IPS DF 19.7 (cell line): Measurements from ENCODE around the gene CYP2A7.
"Not testable (repeated sequence)": the region's sequence is repeated elsewhere in the genome, so short reads cannot be mapped to it uniquely, and the experiment has no call there.

ENCODE experiments used
- DNase-seq: peaks from one replicate; pipeline ENCODE4 v3.0.0-alpha.2; 2013; ENCODE audit warnings: low read depth, low spot score

Gene CYP2A7

GRCh38 chr19:40896843-40897789, 15.1 kb upstream of the CYP2A7 start:
- DNase-seq: not testable (repeated sequence)

- DNase-seq: no peak
These were observed 14.4 kb upstream of the CYP2A7 start for GRCh38 chr19:40896418-40896796.

GRCh38 chr19:40893112-40893511, 11.1 kb upstream of the CYP2A7 start:
- DNase-seq: no peak

- DNase-seq: no peak
These were observed 7.3 kb upstream of the CYP2A7 start for GRCh38 chr19:40889366-40889765.

GRCh38 chr19:40888191-40888590, 6.2 kb upstream of the CYP2A7 start:
- DNase-seq: no peak

GRCh38 chr19:40884187-40884931, 2.3 kb upstream of the CYP2A7 start:
- not testable (repeated sequence) for DNase-seq

GRCh38 chr19:40879349-40879748, 2.7 kb downstream of the CYP2A7 start:
- DNase-seq: not testable (repeated sequence)

GRCh38 chr19:40875526-40875951, 6.5 kb downstream of the CYP2A7 start:
- DNase-seq: peak; percentile 9

- not testable (repeated sequence) for DNase-seq
These were observed 7.2 kb downstream of the CYP2A7 start for GRCh38 chr19:40874874-40875273.

- not testable (repeated sequence) for DNase-seq
These were observed 8.2 kb downstream of the CYP2A7 start for GRCh38 chr19:40873873-40874272.

GRCh38 chr19:40872209-40872608, 9.8 kb downstream of the CYP2A7 start:
- no peak for DNase-seq

GRCh38 chr19:40867701-40868100, 14.3 kb downstream of the CYP2A7 start:
- DNase-seq: no peak

- DNase-seq: not testable (repeated sequence)
These were observed 17.1 kb downstream of the CYP2A7 start for GRCh38 chr19:40864739-40865496.

- no peak for DNase-seq
These were observed 19.2 kb downstream of the CYP2A7 start for GRCh38 chr19:40862785-40863184.

- DNase-seq: no peak
These were observed 19.7 kb downstream of the CYP2A7 start for GRCh38 chr19:40862333-40862732.

- DNase-seq: no peak
These were observed 23.9 kb downstream of the CYP2A7 start for GRCh38 chr19:40858109-40858508.

- DNase-seq: not testable (repeated sequence)
These were observed 29.4 kb downstream of the CYP2A7 start for GRCh38 chr19:40852467-40853152.

- DNase-seq: not testable (repeated sequence)
These were observed 31.8 kb downstream of the CYP2A7 start, which contains the start of gene CYP2A6 for GRCh38 chr19:40850277-40850676. TSS of gene CYP2A6 (minus strand) at chr19:40850447. CDS start at chr19:40850426, 21 bp downstream.

GRCh38 chr19:40846722-40847121, 35.3 kb downstream of the CYP2A7 start:
- not testable (repeated sequence) for DNase-seq

- DNase-seq: not testable (repeated sequence)
These were observed 38.4 kb downstream of the CYP2A7 start for GRCh38 chr19:40843653-40844052.
